Smooth muscle cell of the brain vasculature (primary cell): ENCODE results near the gene SERBP1.
"Not testable (repeated sequence)": the region's sequence is repeated elsewhere in the genome, so short reads cannot be mapped to it uniquely, and the experiment has no call there.

Experiments used
- DNase-seq: peaks from one replicate; pipeline ENCODE4 v3.0.0-alpha.2; 2012; ENCODE audit warnings: low read depth, low spot score

The SERBP1 gene

GRCh38 chr1:67440339-67440738 lies 10.1 kb upstream of the SERBP1 start:
- no peak for DNase-seq

GRCh38 chr1:67439277-67440029 lies 9.3 kb upstream of the SERBP1 start:
- no peak for DNase-seq

- no peak for DNase-seq
Observed at GRCh38 chr1:67437961-67438360, 7.8 kb upstream of the SERBP1 start.

GRCh38 chr1:67436511-67437055 lies 6.4 kb upstream of the SERBP1 start:
- no peak for DNase-seq

DNA sequence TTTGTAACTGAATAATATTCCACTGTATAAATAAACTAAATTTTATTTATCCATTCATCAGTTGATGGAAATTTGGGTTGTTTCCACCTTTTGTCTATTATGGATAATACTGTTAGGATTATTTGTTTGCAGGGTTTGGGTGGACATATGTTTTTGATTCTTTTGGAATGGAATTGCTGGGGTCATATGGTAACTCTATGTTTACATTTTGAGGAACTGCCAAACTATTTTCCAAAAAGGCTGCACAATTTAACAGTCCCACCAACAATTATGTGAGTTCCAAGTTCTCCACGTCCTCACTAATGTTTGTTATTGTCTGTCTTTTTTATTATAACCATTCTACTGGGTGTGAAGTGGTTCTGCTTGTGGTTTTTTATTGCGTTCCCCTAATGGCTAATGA lies 4.3 kb upstream of the SERBP1 start:
- no peak for DNase-seq

DNA sequence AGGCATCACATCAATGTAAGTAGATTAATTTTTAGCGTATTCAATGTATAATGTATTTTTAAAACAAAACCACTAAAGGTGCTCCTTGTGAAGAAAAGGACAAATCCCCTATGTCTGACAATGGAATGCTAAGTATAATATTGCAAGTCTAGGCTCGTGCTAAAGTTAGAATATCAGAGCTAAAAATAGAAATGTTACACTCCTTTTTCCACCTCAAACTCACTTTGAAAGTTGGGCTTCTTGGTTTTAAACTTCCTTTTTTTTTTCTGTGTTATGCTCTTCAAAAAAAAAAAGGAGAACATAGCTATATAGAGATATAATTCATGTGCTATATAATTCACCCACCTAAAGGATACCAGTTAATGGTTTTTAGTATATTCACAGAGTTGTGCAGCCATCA lies 3.6 kb upstream of the SERBP1 start:
- no peak for DNase-seq

GRCh38 chr1:67432745-67433144 lies 2.5 kb upstream of the SERBP1 start:
- no peak for DNase-seq

DNA sequence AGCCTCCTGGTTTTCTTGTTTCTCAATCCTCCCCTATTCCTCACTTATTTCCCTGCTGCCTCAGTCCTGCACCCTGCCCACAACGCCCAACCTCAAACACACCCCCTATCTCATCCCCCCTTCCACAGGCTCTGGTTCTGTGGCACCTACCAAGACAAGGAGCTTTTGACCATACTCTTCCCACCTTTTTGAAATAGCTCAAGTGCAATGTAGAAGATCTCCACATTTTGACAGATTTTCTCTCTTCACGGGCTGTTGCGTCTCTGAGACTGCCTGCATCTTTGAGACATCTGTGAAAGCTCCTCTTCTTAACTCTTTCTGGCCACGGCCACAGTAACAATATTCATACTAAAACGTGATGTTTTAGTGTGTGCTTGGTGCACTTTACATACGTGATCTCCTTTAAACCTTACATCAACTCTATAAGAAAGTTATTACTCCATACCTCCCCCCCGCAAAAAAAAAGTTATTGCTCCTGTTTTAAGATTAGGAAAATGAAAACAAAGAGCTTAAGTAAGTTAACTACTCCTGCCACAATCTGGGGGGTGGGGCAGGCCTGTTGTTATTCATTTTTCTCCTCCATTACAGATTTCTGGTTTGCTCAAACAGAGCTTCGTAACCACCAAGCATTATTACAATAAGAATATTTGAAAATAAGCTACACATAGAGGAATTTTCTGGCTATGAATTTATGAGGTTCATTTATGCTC lies 1.8 kb upstream of the SERBP1 start:
- no peak for DNase-seq

DNA sequence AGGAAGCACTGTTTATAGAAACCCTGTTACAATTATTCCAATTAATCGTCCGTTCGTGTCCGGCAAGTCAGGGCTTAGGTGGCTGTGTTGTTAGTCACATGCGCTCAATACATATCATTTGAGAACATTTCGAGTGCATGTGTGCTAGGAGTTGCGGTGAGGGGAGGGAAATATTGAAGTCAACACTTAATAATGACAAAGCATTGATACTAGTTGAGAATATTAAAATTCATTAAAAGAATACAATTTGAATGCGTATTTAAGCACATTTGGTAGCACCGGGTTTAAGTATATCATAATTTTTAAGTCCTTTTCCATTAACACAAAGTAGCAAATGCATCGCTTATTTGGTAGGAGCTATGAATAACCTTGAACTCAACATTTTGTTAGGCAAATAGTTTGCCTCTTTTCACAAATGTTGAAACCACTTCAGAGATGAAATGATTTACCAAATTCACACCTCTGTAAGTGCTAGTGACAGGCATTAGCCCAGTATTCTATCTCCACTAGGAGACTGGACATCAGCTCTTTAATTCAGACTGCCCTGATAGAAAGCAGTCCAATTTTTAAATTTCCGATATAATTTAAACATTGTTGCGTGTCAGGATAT lies 1.1 kb upstream of the SERBP1 start:
- no peak for DNase-seq

DNA sequence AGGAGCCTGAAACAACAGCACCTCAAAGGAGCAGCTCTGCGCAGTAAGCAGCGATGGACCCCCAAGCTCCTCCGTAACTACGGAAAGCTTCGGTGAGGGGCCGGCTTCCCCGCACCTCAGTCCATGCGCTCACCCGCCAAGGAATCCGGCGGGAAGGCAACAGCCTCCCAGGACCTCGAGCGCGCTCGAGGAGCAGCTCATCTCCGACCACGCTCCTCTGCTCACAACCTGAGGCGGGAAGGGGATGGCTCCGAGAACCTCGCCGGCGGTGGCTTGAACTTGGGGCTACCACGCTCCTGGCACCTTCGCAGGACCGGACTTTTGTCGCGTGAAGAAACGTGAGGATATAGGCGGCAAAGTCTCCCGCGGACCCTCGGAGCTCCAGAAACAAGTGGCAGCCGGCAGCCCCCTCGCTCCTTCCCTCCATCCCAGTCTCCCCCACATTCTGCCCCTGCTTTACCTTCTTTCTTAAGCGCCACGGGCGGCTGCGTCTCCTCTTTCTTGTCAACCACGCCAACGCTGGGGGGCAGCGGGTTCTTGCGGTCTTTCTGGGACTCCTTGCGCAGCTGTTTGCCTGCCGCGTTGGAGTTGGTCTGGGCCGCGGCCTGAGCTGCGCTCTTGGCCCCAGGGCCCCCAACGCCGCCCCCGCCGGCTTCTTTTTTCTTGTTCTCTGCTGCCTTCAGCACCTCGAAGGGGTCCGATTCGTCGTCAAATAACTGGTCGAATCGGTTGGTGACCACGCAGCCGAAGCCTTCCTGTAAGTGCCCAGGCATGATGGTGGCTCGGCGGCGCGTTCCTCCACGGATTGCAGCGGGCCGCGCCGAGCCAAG lies 459 bp downstream of the SERBP1 start:
- DNase-seq = no peak

DNA sequence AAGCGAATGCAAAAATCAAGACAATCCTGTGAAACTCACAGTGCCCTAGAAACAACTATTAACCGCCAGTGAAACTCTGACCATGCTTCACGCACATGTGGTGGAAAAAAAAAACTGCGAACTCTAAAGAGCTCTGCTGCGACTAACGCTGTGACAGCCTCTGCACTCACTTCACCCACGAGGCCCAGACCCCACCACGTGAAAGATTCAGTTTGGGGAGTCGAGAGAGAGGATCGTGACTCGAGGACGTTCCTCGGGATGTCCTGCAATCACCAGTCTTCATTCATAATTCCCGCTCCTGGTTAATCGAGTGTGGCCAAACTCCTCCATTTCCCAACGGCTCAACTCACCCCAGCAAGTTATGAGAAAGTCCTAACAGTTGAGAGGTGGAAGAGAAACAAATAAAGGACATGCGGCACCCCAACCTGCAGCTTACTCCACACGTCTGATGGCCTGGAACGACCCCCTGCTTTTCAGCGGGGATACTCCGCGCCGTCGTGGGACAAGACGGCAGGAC lies 1.1 kb downstream of the SERBP1 start:
- no peak for DNase-seq

GRCh38 chr1:67427947-67428346 lies 2.3 kb downstream of the SERBP1 start:
- DNase-seq = no peak

DNA sequence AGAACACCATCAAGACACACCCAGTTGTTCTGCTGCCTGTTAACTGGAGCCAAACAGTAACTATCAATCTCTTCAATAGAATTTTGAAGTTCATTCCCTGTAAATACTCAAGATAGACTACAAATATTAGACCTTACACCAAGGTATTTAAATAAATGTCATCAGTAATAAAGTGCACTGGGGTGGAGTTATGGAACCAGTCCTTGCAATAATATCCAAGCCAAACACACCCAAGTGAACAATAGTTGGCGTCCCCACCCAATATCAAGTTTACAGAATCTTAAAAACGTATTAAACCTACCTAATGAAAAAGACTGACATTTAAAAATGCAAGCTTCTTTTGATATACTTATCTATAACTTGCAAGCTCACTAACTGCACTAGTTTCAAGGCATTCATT lies 2.7 kb downstream of the SERBP1 start:
- DNase-seq = no peak

DNA sequence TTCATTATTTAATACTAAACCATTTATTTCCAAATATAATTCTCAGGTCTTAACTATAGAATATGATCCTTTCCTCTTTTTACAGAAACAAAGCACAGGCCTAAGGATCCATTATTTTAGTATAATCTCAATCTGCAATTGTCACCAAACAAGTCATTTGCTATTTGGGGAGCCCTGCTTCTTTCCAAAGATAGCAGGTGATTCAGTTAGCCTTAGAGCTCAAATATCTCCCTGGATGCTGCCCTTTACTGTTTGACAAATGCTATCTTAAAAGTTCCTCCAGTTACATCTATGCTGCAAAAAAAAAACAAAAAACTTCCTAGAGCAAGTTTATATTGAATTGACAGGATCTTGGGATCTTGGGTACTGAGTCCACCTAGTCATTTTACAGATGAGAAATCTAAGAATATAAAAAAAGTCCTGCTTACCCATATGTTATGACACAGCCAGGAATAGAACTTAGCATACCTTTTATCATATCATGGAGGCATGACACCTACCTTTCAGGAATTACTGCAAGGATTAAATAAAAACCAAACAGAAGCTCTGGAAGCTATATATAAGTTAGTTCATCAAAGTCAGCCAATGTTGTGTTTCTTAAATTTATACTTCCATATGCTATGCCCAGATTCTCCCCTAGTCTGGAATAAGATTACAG lies 9.2 kb downstream of the SERBP1 start:
- no peak for DNase-seq

DNA sequence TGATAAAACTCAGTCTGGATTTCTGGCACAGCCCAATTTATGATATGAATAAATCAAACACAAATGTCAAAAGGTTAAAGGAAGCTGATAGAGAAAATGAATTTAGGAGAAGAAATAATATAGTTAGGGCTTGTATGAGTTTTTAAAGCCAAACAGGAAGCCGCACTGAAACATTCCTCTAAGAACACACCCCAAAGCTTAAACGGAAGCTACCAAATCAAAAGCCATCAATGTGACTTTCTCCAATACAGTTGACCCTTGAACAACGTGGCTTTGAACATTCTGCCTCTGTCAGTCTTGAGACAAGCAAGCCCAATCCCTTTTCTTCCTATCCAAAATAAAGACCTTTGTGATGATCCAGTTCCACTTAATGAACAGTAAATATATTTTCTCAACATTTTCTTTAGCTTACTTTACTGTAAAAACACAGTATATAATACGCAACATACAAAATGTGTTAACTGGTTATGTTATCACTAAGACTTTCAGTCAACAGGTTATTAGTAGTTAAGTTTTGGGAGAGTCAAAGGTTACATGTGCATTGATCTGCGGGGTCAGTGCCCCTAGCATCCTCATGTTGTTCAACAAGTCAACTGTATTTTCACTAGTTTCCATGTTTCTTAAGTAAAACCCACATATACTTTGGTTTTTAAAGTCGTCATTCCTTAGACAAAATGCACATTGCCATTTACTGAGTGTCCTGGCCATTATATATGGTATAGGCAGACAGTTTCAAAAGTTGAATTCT lies 11.2 kb downstream of the SERBP1 start:
- DNase-seq = no peak

GRCh38 chr1:67417733-67418132 lies 12.5 kb downstream of the SERBP1 start:
- DNase-seq = not testable (repeated sequence)

DNA sequence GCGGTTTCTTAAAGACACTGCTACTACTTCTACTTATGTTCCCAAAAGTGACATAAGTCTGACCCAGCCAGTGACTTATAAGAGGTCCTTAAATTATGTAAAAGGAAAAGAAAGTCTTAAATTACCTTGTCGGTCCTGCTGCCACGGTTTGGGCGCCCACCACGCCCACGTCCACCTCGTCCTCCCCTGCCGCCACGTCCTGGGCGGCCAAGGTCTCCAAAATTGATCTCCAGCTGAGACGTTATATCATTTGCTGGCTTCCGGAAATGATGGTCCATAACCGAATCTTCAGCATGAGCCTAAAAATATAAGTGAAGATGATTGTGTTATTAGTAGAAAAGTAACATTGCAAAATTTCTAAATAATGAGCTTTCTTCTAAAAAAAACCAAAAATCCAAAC lies 15.2 kb downstream of the SERBP1 start:
- DNase-seq = no peak

GRCh38 chr1:67414574-67414973 lies 15.6 kb downstream of the SERBP1 start:
- DNase-seq = no peak

- DNase-seq = not testable (repeated sequence)
Observed at GRCh38 chr1:67413101-67413500, 17.1 kb downstream of the SERBP1 start.

GRCh38 chr1:67408148-67408547 lies 22.1 kb downstream of the SERBP1 start:
- DNase-seq = no peak
